LNCAP (cell line): ENCODE results near the gene PEDS1.

Experiments used
- CTCF ChIP-seq: fragments of 450-650 bp; IDR thresholded peaks from 2 replicates; pipeline ENCODE4 v1.5.1; 2017; ENCODE audit warnings: mild to moderate bottlenecking

The PEDS1 gene

GRCh38 chr20:50175938-50176933 is 22.7 kb upstream of the PEDS1 start:
- no peak for TF ChIP-seq CTCF

- no peak for TF ChIP-seq CTCF
Measured at GRCh38 chr20:50174456-50174855, 20.9 kb upstream of the PEDS1 start.

- no peak for TF ChIP-seq CTCF
Measured at GRCh38 chr20:50172347-50173013, 19.0 kb upstream of the PEDS1 start.

- no peak for TF ChIP-seq CTCF
Measured at GRCh38 chr20:50170549-50171220, 17.2 kb upstream of the PEDS1 start.

- peak; percentile 98 for TF ChIP-seq CTCF
Measured at GRCh38 chr20:50169329-50169823, 15.9 kb upstream of the PEDS1 start.

GRCh38 chr20:50165684-50166554 is 12.4 kb upstream of the PEDS1 start:
- no peak for TF ChIP-seq CTCF
